ENCODE data around the gene EFL1. TPM values are rescaled to one million over a fixed set of nuclear protein-coding genes. Genes with fewer than 3 reads are reported as not detected.

Gene EFL1
- polyA plus RNA-seq, 1 donor from 2014 or later: 16.8 TPM

- Histone ChIP-seq H3K79me2 (replicated peaks; ENCODE audit: insufficient read depth, low read length) (no peaks in the 10 kb centered on the region), H3K27me3 (ENCODE audit: insufficient read depth, low read depth, low read length) (no peaks in the 10 kb centered on the region), H4K20me1 (ENCODE audit: insufficient read depth) (no peaks in the 10 kb centered on the region), H3K9me3 (ENCODE audit: low read length) (no peaks in the 10 kb centered on the region), H3K9ac (ENCODE audit: low read length) (no peak overlapping the region), H3K4me3 (ENCODE audit: low read length) (no peak overlapping the region), H3K4me2 (ENCODE audit: low read length) (no peak overlapping the region), H3K9me2 (ENCODE audit: insufficient read depth, low read length) (no peaks in the 10 kb centered on the region), H3K36me3 (ENCODE audit: insufficient read depth, low read length) (no peaks in the 10 kb centered on the region), H3K27ac (ENCODE audit: low read length) (no peak overlapping the region), H3F3A (ENCODE audit: insufficient read depth, low read length, poor library complexity, severe bottlenecking) (no peaks in the 10 kb centered on the region), H2AFZ (ENCODE audit: low read depth, low read length) (no peak overlapping the region)
- TF ChIP-seq EP300 (conservative IDR thresholded peaks at IDR 0.05; ENCODE audit: poor library complexity, severe bottlenecking) (no peak), SMC3 (conservative IDR thresholded peaks at IDR 0.05; ENCODE audit: poor library complexity) (no peak), RAD21 (conservative IDR thresholded peaks at IDR 0.05) (no peak), EZH2 (IDR thresholded peaks at IDR 0.05; ENCODE audit: borderline replicate concordance, insufficient read depth, low read length, poor library complexity, severe bottlenecking) (no peak), POLR2AphosphoS5 (IDR thresholded peaks at IDR 0.05) (no peak), TAF1 (IDR thresholded peaks at IDR 0.05; ENCODE audit: low read depth) (no peak), CTCF (IDR thresholded peaks at IDR 0.05; ENCODE audit: poor library complexity, severe bottlenecking) (no peak), REST (IDR thresholded peaks at IDR 0.05; ENCODE audit: borderline replicate concordance) (no peak), MXI1 (conservative IDR thresholded peaks at IDR 0.05; ENCODE audit: poor library complexity, severe bottlenecking) (no peak)
These were observed 156.9 kb downstream of the EFL1 start for GRCh38 chr15:82105451-82106215.

- H3K9me2 ChIP-seq (ENCODE audit: insufficient read depth, low read length): no peaks in the 10 kb centered on the region
- no peak overlapping the region for H3K9ac ChIP-seq (ENCODE audit: low read length)
- H3K4me3 ChIP-seq (ENCODE audit: low read length): no peak overlapping the region
- H3K36me3 ChIP-seq (ENCODE audit: insufficient read depth, low read length): no peaks in the 10 kb centered on the region
- no peaks in the 10 kb centered on the region for H3K27me3 ChIP-seq (ENCODE audit: insufficient read depth, low read depth, low read length)
- H3K79me2 ChIP-seq (replicated peaks; ENCODE audit: insufficient read depth, low read length): no peaks in the 10 kb centered on the region
- no peaks in the 10 kb centered on the region for H3F3A ChIP-seq (ENCODE audit: insufficient read depth, low read length, poor library complexity, severe bottlenecking)
- H3K4me2 ChIP-seq (ENCODE audit: low read length): no peak overlapping the region
- H4K20me1 ChIP-seq (ENCODE audit: insufficient read depth): no peaks in the 10 kb centered on the region
- H3K27ac ChIP-seq (ENCODE audit: low read length): no peak overlapping the region
- no peaks in the 10 kb centered on the region for H3K9me3 ChIP-seq (ENCODE audit: low read length)
- H2AFZ ChIP-seq (ENCODE audit: low read depth, low read length): no peak overlapping the region
- TF ChIP-seq EZH2 (IDR thresholded peaks at IDR 0.05; ENCODE audit: borderline replicate concordance, insufficient read depth, low read length, poor library complexity, severe bottlenecking): no peak
- no peak for TF ChIP-seq SMC3 (conservative IDR thresholded peaks at IDR 0.05; ENCODE audit: poor library complexity)
- TF ChIP-seq REST (IDR thresholded peaks at IDR 0.05; ENCODE audit: borderline replicate concordance): no peak
- no peak for TF ChIP-seq POLR2AphosphoS5 (IDR thresholded peaks at IDR 0.05)
- TF ChIP-seq MXI1 (conservative IDR thresholded peaks at IDR 0.05; ENCODE audit: poor library complexity, severe bottlenecking): no peak
- no peak for TF ChIP-seq EP300 (conservative IDR thresholded peaks at IDR 0.05; ENCODE audit: poor library complexity, severe bottlenecking)
- TF ChIP-seq CTCF (IDR thresholded peaks at IDR 0.05; ENCODE audit: poor library complexity, severe bottlenecking): no peak
- no peak for TF ChIP-seq RAD21 (conservative IDR thresholded peaks at IDR 0.05)
These were observed 159.1 kb downstream of the EFL1 start for GRCh38 chr15:82103468-82103867.
